ENCODE measurements around the gene ACAN.

- TF ChIP-seq RCOR1 (IDR thresholded peaks at IDR 0.05; ENCODE audit: low read length): no peak
- no peak for TF ChIP-seq CTCF (IDR thresholded peaks at IDR 0.05)
- no peak for TF ChIP-seq RFX5 (IDR thresholded peaks at IDR 0.05; ENCODE audit: low read length)
- TF ChIP-seq JUND (IDR thresholded peaks at IDR 0.05): no peak
- no peak for TF ChIP-seq TCF12 (IDR thresholded peaks at IDR 0.05)
- TF ChIP-seq REST (IDR thresholded peaks at IDR 0.05; ENCODE audit: low read depth, low read length): no peak
- TF ChIP-seq TAF1 (IDR thresholded peaks at IDR 0.05; ENCODE audit: borderline replicate concordance, low read depth, low read length): no peak
Observed at GRCh38 chr15:88877906-88878305, 74.7 kb downstream of the ACAN start.

All from SK-N-SH (cell line).